ENCODE results near the gene STARD3.

- TF ChIP-seq CTCF (conservative IDR thresholded peaks at IDR 0.05) (no peak), EZH2 (IDR thresholded peaks at IDR 0.05; ENCODE audit: low read depth) (no peak)
These were observed 59.8 kb downstream of the STARD3 start for GRCh38 chr17:39696731-39697130.

All from PC-9 (cell line).